Measurements from ENCODE around the gene TP53RK. TPM values are rescaled to one million over a fixed set of nuclear protein-coding genes. Genes with fewer than 3 reads are reported as not detected.
A peak's percentile ranks its signal among the peaks of the same experiment; 100 is the strongest.

The TP53RK gene
- total RNA-seq (10 to 100 TPM; 11.3 to 17.3 (median 13.4) TPM), polyA plus RNA-seq (10 to 100 TPM in 1 of 2 donors, 1 to 10 TPM in 1; 7.7 to 17.5 TPM)
- long read RNA-seq, donor 1, transcript TP53RK-202 (2 exons, 3,515 nt) = major isoform, 25 of 25 reads
- long read RNA-seq, donor 1, partial matches to known transcripts = 0 of 25 reads
- long read RNA-seq, donor 1, other reads (novel, unspliced or antisense) = 0 of 25 reads
- long read RNA-seq, donor 2, transcript TP53RK-202 (2 exons, 3,515 nt) = major isoform, 14 of 14 reads
- long read RNA-seq, donor 2, partial matches to known transcripts = 0 of 14 reads
- long read RNA-seq, donor 2, other reads (novel, unspliced or antisense) = 0 of 14 reads
- long read RNA-seq, donor 3, transcript TP53RK-202 (2 exons, 3,515 nt) = major isoform, 21 of 22 reads
- long read RNA-seq, donor 3, partial matches to known transcripts = 0 of 22 reads
- long read RNA-seq, donor 3, other reads (novel, unspliced or antisense) = 0 of 22 reads

DNA sequence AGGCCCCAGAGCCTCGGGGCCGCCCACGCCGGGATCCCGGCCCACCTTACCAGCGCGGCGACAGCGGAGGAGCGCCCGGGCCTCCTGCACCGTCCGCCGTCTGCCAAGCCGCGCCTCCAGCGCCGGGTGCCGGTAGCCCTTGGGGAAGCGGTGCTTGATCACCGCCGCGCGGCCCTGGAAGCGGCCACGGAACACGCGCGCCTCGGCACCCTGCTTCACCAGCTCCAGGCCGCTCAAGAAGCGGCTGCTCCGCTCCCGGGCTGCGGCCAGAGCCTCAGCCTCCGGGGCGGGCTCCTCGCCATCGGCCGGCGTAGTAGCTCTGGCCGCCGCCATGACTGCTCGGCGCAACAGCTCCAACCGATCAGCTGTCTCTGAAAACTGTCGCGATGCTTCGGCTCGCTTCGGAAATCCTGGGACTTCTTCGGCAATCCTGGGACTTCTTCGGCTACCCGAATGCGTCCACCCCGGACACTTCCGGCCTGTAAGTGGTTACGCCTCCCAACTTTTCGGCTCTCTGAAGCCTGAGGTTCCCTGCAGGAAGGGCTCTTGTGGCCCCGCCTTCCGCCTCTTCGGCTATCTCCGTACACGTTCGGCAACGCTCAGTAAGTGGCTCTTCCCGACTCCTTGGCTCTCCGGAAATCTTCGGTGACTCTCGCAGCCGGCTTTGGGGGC lies at the start of gene TP53RK:
TSS of gene TP53RK (minus strand) at position 363 of the 672 bp plus-strand sequence. CDS start at position 333, 30 bp downstream.
- TF ChIP-seq EP300 (IDR thresholded peaks at IDR 0.05) = no peak
- TF ChIP-seq, protein P1, sequence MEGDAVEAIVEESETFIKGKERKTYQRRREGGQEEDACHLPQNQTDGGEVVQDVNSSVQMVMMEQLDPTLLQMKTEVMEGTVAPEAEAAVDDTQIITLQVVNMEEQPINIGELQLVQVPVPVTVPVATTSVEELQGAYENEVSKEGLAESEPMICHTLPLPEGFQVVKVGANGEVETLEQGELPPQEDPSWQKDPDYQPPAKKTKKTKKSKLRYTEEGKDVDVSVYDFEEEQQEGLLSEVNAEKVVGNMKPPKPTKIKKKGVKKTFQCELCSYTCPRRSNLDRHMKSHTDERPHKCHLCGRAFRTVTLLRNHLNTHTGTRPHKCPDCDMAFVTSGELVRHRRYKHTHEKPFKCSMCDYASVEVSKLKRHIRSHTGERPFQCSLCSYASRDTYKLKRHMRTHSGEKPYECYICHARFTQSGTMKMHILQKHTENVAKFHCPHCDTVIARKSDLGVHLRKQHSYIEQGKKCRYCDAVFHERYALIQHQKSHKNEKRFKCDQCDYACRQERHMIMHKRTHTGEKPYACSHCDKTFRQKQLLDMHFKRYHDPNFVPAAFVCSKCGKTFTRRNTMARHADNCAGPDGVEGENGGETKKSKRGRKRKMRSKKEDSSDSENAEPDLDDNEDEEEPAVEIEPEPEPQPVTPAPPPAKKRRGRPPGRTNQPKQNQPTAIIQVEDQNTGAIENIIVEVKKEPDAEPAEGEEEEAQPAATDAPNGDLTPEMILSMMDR (IDR thresholded peaks at IDR 0.05) = peak in 2 of 3 donors; percentile 64
- TF ChIP-seq POLR2A (IDR thresholded peaks at IDR 0.05) = peak; percentile 81
- 0 to 1% (median 0%) methylated on average over 49 to 71 of the region's 71 CpGs for WGBS, 3 donors
- H3K27ac ChIP-seq = peak within 1 kb of the TSS; percentile 76 to 85
- H3K4me1 ChIP-seq (ENCODE audit: insufficient read depth) = peaks cover 3% of the 10 kb centered on the region
- H3K4me3 ChIP-seq = peak within 1 kb of the TSS; percentile 99
- intact Hi-C loops (cut with DNase I) = no loop called here
- no peaks in the 10 kb centered on the region for H3K36me3 ChIP-seq
- no peaks in the 10 kb centered on the region for H3K27me3 ChIP-seq
- H3K9me3 ChIP-seq = no peaks in the 10 kb centered on the region
- DNase-seq = peak; percentile 99

DNA sequence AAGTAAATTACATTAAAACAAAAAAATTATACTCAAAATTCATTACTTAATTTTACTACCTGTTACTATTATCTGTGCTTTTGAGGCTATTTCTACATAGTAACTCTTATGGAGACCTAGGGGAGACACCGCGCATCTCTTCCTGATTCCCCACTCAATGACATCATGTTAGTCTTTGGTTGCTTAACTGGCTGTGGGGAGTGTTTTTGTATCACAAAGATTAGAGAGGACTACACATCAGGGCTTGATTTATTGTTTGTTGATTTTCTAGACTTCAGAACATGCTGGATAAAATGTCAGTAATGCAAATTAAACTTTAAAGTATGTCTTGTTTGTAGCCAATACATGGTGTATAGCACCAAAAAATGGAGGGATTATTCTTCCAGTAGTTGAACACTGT lies 46.2 kb upstream of the TP53RK start:
- WGBS, 3 donors = 92 to 98% (median 94%) methylated on average over 2 of the region's 2 CpGs
- intact Hi-C loops (cut with DNase I) = no loop called here

DNA sequence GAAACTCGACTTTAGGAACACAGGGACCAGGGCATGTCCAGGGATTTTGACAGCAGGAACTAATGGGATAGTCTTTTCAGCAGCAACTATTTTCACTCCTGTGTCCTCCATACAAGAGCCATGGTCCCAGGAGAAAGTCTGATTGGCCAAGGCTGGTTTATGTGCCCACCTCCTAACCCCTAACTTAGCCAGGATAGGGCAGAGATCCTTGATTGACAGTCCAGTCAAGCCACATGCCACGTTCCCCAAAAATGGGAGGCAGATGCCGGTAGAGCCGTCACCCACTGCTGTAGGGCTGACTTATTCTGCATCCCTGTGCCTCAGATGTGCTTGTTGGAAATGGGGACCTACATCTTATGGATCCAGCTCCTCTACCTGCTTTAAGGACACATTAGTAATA lies 42.5 kb upstream of the TP53RK start:
- WGBS, 3 donors = 80 to 86% (median 81%) methylated on average over 4 of the region's 4 CpGs
- DNase-seq = no peak
- Histone ChIP-seq H3K4me3 (no peak overlapping the region), H3K36me3 (no peaks in the 10 kb centered on the region), H3K27me3 (no peaks in the 10 kb centered on the region), H3K4me1 (ENCODE audit: insufficient read depth) (no peaks in the 10 kb centered on the region), H3K27ac (no peak overlapping the region), H3K9me3 (no peaks in the 10 kb centered on the region)
- intact Hi-C loops (cut with DNase I) = no loop called here
- no peak for TF ChIP-seq EP300 (IDR thresholded peaks at IDR 0.05)
- TF ChIP-seq, protein P1 (IDR thresholded peaks at IDR 0.05) = no peak
- no peak for TF ChIP-seq POLR2A (IDR thresholded peaks at IDR 0.05)

More for the DNA sequence above, 46.2 kb upstream of the TP53RK start:
- Histone ChIP-seq H3K4me1 (ENCODE audit: insufficient read depth) (no peaks in the 10 kb centered on the region), H3K27me3 (no peaks in the 10 kb centered on the region), H3K36me3 (no peaks in the 10 kb centered on the region), H3K4me3 (no peak overlapping the region), H3K9me3 (no peaks in the 10 kb centered on the region), H3K27ac (no peak overlapping the region)
- TF ChIP-seq, protein P1 (IDR thresholded peaks at IDR 0.05) = no peak
- TF ChIP-seq POLR2A (IDR thresholded peaks at IDR 0.05) (no peak), EP300 (IDR thresholded peaks at IDR 0.05) (no peak)
- DNase-seq = no peak

DNA sequence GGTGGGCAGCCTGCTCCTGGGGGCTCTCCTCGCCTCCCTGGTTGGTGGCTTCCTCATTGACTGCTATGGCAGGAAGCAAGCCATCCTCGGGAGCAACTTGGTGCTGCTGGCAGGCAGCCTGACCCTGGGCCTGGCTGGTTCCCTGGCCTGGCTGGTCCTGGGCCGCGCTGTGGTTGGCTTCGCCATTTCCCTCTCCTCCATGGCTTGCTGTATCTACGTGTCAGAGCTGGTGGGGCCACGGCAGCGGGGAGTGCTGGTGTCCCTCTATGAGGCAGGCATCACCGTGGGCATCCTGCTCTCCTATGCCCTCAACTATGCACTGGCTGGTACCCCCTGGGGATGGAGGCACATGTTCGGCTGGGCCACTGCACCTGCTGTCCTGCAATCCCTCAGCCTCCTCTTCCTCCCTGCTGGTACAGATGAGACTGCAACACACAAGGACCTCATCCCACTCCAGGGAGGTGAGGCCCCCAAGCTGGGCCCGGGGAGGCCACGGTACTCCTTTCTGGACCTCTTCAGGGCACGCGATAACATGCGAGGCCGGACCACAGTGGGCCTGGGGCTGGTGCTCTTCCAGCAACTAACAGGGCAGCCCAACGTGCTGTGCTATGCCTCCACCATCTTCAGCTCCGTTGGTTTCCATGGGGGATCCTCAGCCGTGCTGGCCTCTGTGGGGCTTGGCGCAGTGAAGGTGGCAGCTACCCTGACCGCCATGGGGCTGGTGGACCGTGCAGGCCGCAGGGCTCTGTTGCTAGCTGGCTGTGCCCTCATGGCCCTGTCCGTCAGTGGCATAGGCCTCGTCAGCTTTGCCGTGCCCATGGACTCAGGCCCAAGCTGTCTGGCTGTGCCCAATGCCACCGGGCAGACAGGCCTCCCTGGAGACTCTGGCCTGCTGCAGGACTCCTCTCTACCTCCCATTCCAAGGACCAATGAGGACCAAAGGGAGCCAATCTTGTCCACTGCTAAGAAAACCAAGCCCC lies 36.2 kb upstream of the TP53RK start:
- no peaks in the 10 kb centered on the region for H3K36me3 ChIP-seq
- H3K4me1 ChIP-seq (ENCODE audit: insufficient read depth) = no peaks in the 10 kb centered on the region
- WGBS, 3 donors = 91 to 96% (median 95%) methylated on average over 19 to 27 of the region's 27 CpGs
- no peak overlapping the region for H3K27ac ChIP-seq
- H3K9me3 ChIP-seq = no peaks in the 10 kb centered on the region
- TF ChIP-seq POLR2A (IDR thresholded peaks at IDR 0.05) = no peak
- TF ChIP-seq, protein P1 (IDR thresholded peaks at IDR 0.05) = no peak
- no peak for TF ChIP-seq EP300 (IDR thresholded peaks at IDR 0.05)
- no peak for DNase-seq
- intact Hi-C loops (cut with DNase I) = no loop called here
- no peaks in the 10 kb centered on the region for H3K27me3 ChIP-seq
- H3K4me3 ChIP-seq = no peak overlapping the region
